ENCODE data around the gene MAPKAP1. TPM values are rescaled to one million over a fixed set of nuclear protein-coding genes. Genes with fewer than 3 reads are reported as not detected.

MAPKAP1 gene
- polyA plus RNA-seq, 1 donor (not counting 4 experiments of a cell fraction or from before 2014, with no cell fraction given): 129 TPM

DNA sequence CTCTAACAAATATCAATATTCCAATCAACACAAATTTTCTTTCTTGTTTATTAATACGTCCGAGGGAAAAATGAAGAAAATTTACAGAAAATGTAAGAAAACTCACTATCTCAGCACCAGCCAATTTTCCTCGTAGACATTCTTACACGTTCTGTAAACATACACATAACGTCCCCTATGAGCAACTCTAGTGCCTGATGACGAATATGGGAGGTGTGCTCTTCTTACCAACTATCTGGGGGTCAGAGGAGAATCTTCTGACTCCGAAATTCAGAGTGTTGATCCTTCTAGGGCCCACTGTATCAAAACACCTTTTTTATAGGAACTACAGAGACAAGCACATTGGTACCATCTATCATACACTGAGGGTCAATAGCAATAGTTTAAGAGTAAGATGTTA lies 246.7 kb downstream of the MAPKAP1 start:
- peaks cover 0 to 2% of the 10 kb centered on the region in 2 experiments for H3K36me3 ChIP-seq (ENCODE audit: control insufficient read depth in 2 of 2, extremely low read depth in 1 of 2, insufficient read depth in 2 of 2, low read length in 2 of 2)
- no peak for TF ChIP-seq EZH2 (IDR thresholded peaks at IDR 0.05; ENCODE audit: low read length)
- TF ChIP-seq, protein P1, sequence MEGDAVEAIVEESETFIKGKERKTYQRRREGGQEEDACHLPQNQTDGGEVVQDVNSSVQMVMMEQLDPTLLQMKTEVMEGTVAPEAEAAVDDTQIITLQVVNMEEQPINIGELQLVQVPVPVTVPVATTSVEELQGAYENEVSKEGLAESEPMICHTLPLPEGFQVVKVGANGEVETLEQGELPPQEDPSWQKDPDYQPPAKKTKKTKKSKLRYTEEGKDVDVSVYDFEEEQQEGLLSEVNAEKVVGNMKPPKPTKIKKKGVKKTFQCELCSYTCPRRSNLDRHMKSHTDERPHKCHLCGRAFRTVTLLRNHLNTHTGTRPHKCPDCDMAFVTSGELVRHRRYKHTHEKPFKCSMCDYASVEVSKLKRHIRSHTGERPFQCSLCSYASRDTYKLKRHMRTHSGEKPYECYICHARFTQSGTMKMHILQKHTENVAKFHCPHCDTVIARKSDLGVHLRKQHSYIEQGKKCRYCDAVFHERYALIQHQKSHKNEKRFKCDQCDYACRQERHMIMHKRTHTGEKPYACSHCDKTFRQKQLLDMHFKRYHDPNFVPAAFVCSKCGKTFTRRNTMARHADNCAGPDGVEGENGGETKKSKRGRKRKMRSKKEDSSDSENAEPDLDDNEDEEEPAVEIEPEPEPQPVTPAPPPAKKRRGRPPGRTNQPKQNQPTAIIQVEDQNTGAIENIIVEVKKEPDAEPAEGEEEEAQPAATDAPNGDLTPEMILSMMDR (optimal IDR thresholded peaks at IDR 0.05 in 1 of 3, IDR thresholded peaks at IDR 0.05 in 1 of 3, conservative IDR thresholded peaks at IDR 0.05 in 1 of 3; ENCODE audit: extremely low read depth in 1 of 3, insufficient read depth in 2 of 3, low read length in 3 of 3): no peak
- H4K20me1 ChIP-seq (ENCODE audit: control insufficient read depth, extremely low read depth, insufficient read depth, low read length): no peaks in the 10 kb centered on the region
- no peak overlapping the region for H3K9ac ChIP-seq (ENCODE audit: control insufficient read depth, extremely low read depth, insufficient read depth, low read length)
- H3K4me3 ChIP-seq (ENCODE audit: control insufficient read depth in 2 of 3, extremely low read depth in 1 of 3, insufficient read depth in 2 of 3, low read depth in 1 of 3, low read length in 3 of 3): no peak overlapping the region
- no peak for FAIRE-seq
- no peak overlapping the region for H2AFZ ChIP-seq (ENCODE audit: control insufficient read depth, low read length)
- dilution Hi-C loops (cut with MboI; ENCODE audit: extremely low pct_ligation_motif_present, low sequenced_read_pairs): no loop called here
- H3K9me1 ChIP-seq (ENCODE audit: control insufficient read depth, extremely low read depth, insufficient read depth, low read length): no peaks in the 10 kb centered on the region
- H3K4me2 ChIP-seq (ENCODE audit: control insufficient read depth, extremely low read depth, insufficient read depth, low read depth, low read length): no peak overlapping the region
- no peaks in the 10 kb centered on the region for H3K9me3 ChIP-seq (ENCODE audit: control insufficient read depth, low read depth, low read length)
- DNase-seq (ENCODE audit: low read depth, low spot score): no peak
- no peaks in the 10 kb centered on the region for H3K4me1 ChIP-seq (ENCODE audit: control insufficient read depth, extremely low read depth, insufficient read depth, low read length)
- H3K79me2 ChIP-seq (ENCODE audit: control insufficient read depth, insufficient read depth, low read length): no peaks in the 10 kb centered on the region
- H3K27me3 ChIP-seq (ENCODE audit: control insufficient read depth, extremely low read depth, insufficient read depth, low read length): no peaks in the 10 kb centered on the region
- H3K27ac ChIP-seq (ENCODE audit: control insufficient read depth, insufficient read depth, low read length): no peak overlapping the region

DNA sequence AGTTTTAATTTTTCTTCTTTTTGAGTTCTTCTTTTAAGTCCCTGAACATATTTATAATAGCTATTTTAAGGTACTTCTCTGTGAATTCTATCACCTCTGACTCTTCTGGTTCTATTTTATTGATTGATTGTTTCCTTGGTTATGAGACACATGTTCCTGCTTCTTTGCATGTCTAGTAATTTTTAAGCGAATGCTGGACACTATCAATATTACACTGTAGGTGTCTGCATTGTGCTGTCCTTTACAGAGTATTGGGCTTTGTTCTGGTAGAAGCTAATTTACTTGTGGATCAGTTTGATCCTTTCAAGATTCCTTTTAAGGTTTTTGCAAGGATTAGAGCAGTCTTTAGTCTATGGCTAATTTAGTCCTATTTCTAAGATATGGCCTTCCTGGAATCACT lies 249.7 kb downstream of the MAPKAP1 start:
- H3K27me3 ChIP-seq (ENCODE audit: control insufficient read depth, extremely low read depth, insufficient read depth, low read length): no peaks in the 10 kb centered on the region
- no peaks in the 10 kb centered on the region for H4K20me1 ChIP-seq (ENCODE audit: control insufficient read depth, extremely low read depth, insufficient read depth, low read length)
- no peak overlapping the region for H2AFZ ChIP-seq (ENCODE audit: control insufficient read depth, low read length)
- no peak for TF ChIP-seq EZH2 (IDR thresholded peaks at IDR 0.05; ENCODE audit: low read length)
- TF ChIP-seq, protein P1 (optimal IDR thresholded peaks at IDR 0.05 in 1 of 3, IDR thresholded peaks at IDR 0.05 in 1 of 3, conservative IDR thresholded peaks at IDR 0.05 in 1 of 3; ENCODE audit: extremely low read depth in 1 of 3, insufficient read depth in 2 of 3, low read length in 3 of 3): no peak
- no peak overlapping the region for H3K9ac ChIP-seq (ENCODE audit: control insufficient read depth, extremely low read depth, insufficient read depth, low read length)
- no peak overlapping the region for H3K4me3 ChIP-seq (ENCODE audit: control insufficient read depth in 2 of 3, extremely low read depth in 1 of 3, insufficient read depth in 2 of 3, low read depth in 1 of 3, low read length in 3 of 3)
- no peaks in the 10 kb centered on the region for H3K4me1 ChIP-seq (ENCODE audit: control insufficient read depth, extremely low read depth, insufficient read depth, low read length)
- peaks cover 0 to 2% of the 10 kb centered on the region in 2 experiments for H3K36me3 ChIP-seq (ENCODE audit: control insufficient read depth in 2 of 2, extremely low read depth in 1 of 2, insufficient read depth in 2 of 2, low read length in 2 of 2)
- H3K9me3 ChIP-seq (ENCODE audit: control insufficient read depth, low read depth, low read length): no peaks in the 10 kb centered on the region
- DNase-seq (ENCODE audit: low read depth, low spot score) (no peak), FAIRE-seq (no peak)
- no peak overlapping the region for H3K4me2 ChIP-seq (ENCODE audit: control insufficient read depth, extremely low read depth, insufficient read depth, low read depth, low read length)
- no peak overlapping the region for H3K27ac ChIP-seq (ENCODE audit: control insufficient read depth, insufficient read depth, low read length)
- dilution Hi-C loops (cut with MboI; ENCODE audit: extremely low pct_ligation_motif_present, low sequenced_read_pairs): no loop called here
- H3K9me1 ChIP-seq (ENCODE audit: control insufficient read depth, extremely low read depth, insufficient read depth, low read length): no peaks in the 10 kb centered on the region
- no peaks in the 10 kb centered on the region for H3K79me2 ChIP-seq (ENCODE audit: control insufficient read depth, insufficient read depth, low read length)

Data from keratinocyte (primary cell).